ENCODE data around the gene UTF1.

UTF1 gene

GRCh38 chr10:133196936-133197758 is 32.9 kb upstream of the UTF1 start:
- H3K4me3 ChIP-seq (ENCODE audit: low read depth in 1 of 2, low read length in 1 of 2): no peak overlapping the region
- peaks cover 9% of the 10 kb centered on the region for H3K27me3 ChIP-seq
- no peaks in the 10 kb centered on the region for H3K9me3 ChIP-seq

GRCh38 chr10:133197786-133198185 is 32.2 kb upstream of the UTF1 start:
- peaks cover 9% of the 10 kb centered on the region for H3K27me3 ChIP-seq
- no peak for TF ChIP-seq CTCF (IDR thresholded peaks at IDR 0.05)
- no peak overlapping the region for H3K4me3 ChIP-seq (ENCODE audit: low read depth in 1 of 2, low read length in 1 of 2)

More at GRCh38 chr10:133196936-133197758, 32.9 kb upstream of the UTF1 start:
- no peaks in the 10 kb centered on the region for H3K4me1 ChIP-seq (ENCODE audit: control insufficient read depth in 1 of 2, insufficient read depth in 1 of 2, low read depth in 1 of 2, low read length in 1 of 2)
- no peak for TF ChIP-seq CTCF (IDR thresholded peaks at IDR 0.05)
- H3K36me3 ChIP-seq: no peaks in the 10 kb centered on the region
- no peak overlapping the region for H3K27ac ChIP-seq

GRCh38 chr10:133198206-133198605 is 31.8 kb upstream of the UTF1 start:
- Histone ChIP-seq H3K27ac (no peak overlapping the region), H3K4me1 (ENCODE audit: control insufficient read depth in 1 of 2, insufficient read depth in 1 of 2, low read depth in 1 of 2, low read length in 1 of 2) (no peaks in the 10 kb centered on the region)

More at GRCh38 chr10:133197786-133198185, 32.2 kb upstream of the UTF1 start:
- Histone ChIP-seq H3K9me3 (no peaks in the 10 kb centered on the region), H3K36me3 (no peaks in the 10 kb centered on the region), H3K27ac (no peak overlapping the region), H3K4me1 (ENCODE audit: control insufficient read depth in 1 of 2, insufficient read depth in 1 of 2, low read depth in 1 of 2, low read length in 1 of 2) (no peaks in the 10 kb centered on the region)

GRCh38 chr10:133198621-133199487 is 31.2 kb upstream of the UTF1 start:
- no peaks in the 10 kb centered on the region for H3K4me1 ChIP-seq (ENCODE audit: control insufficient read depth in 1 of 2, insufficient read depth in 1 of 2, low read depth in 1 of 2, low read length in 1 of 2)
- no peaks in the 10 kb centered on the region for H3K9me3 ChIP-seq
- no peak for TF ChIP-seq CTCF (IDR thresholded peaks at IDR 0.05)
- H3K27me3 ChIP-seq: peaks cover 6% of the 10 kb centered on the region
- H3K4me3 ChIP-seq (ENCODE audit: low read depth in 1 of 2, low read length in 1 of 2): no peak overlapping the region
- H3K27ac ChIP-seq: no peak overlapping the region
- no peaks in the 10 kb centered on the region for H3K36me3 ChIP-seq

More at GRCh38 chr10:133198206-133198605, 31.8 kb upstream of the UTF1 start:
- Histone ChIP-seq H3K9me3 (no peaks in the 10 kb centered on the region), H3K36me3 (no peaks in the 10 kb centered on the region), H3K27me3 (peaks cover 8% of the 10 kb centered on the region), H3K4me3 (ENCODE audit: low read depth in 1 of 2, low read length in 1 of 2) (no peak overlapping the region)
- no peak for TF ChIP-seq CTCF (IDR thresholded peaks at IDR 0.05)

DNA sequence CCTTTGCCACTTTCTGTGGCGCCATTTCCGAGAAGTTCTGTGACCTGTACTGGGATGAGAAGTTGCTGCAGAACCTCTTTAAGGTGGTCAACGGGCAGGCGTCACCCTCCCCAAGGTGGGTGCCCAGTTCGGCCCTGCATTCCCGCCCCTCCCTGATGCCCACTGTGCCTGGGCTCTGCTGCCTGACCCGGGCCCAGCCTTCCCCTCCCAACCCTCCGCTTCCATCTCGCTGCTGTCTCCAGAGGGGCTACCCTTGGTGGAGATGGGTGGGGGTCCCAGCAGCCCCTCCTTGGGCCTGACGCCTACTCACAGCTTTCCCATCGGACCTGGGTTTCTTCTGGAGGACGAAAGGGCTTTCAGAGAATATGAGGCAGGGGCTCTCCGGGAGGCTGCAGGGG is 30.5 kb upstream of the UTF1 start:
- no peak overlapping the region for H3K27ac ChIP-seq

More for the DNA sequence above, 30.5 kb upstream of the UTF1 start:
- no peak for TF ChIP-seq CTCF (IDR thresholded peaks at IDR 0.05)
- Histone ChIP-seq H3K4me3 (ENCODE audit: low read depth in 1 of 2, low read length in 1 of 2) (no peak overlapping the region), H3K27me3 (peaks cover 2% of the 10 kb centered on the region), H3K9me3 (no peaks in the 10 kb centered on the region), H3K4me1 (ENCODE audit: control insufficient read depth in 1 of 2, insufficient read depth in 1 of 2, low read depth in 1 of 2, low read length in 1 of 2) (no peaks in the 10 kb centered on the region), H3K36me3 (no peaks in the 10 kb centered on the region)

Data from neutrophil (primary cell).